ENCODE measurements around the gene DOCK8. TPM values are rescaled to one million over a fixed set of nuclear protein-coding genes. Genes with fewer than 3 reads are reported as not detected.
A peak's percentile ranks its signal among the peaks of the same experiment; 100 is the strongest.

The DOCK8 gene
- total RNA-seq, 4 donors from 2014 or later, result 5.1 to 15.1 (median 8.4) TPM

DNA sequence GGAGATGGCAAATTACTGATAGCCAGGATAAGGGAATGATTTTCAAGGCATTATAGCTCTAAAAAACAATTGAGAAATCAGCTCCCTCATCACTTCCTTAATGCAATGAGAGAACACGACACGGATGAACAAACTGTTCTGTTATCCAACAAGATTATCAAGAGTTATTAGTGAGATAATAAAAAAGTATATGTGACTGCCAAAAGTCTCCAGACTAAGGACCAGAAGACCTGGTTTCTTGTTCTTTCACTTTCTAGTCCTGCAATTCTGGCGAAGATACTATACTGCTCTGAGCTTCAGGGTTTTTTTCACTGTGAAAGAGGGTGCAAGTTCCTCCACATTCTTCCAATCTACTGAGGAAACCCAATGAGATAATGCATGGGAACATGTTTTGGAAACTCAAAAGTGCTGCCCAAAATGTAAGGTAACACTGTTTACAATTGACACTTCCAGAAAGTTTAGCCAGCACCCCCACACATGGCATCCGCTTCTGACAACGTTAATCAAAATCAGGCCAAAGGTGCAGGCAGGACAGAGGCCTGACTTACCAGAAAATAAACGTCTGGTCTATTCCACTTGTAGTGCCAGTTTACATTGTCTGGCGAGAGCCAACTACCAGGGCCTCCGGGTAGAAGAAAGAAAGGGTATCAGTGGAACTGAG lies 254.2 kb downstream of the DOCK8 start:
- no peak overlapping the region for H3K4me3 ChIP-seq (ENCODE audit: low read depth, poor library complexity, severe bottlenecking)
- DNase-seq (ENCODE audit: low spot score in 2 of 2), result no peak
- WGBS, 2 donors, result 15 to 19% methylated on average over 8 of the region's 8 CpGs
- TF ChIP-seq POLR2A (IDR thresholded peaks at IDR 0.05), result no peak
- TF ChIP-seq, protein P1, sequence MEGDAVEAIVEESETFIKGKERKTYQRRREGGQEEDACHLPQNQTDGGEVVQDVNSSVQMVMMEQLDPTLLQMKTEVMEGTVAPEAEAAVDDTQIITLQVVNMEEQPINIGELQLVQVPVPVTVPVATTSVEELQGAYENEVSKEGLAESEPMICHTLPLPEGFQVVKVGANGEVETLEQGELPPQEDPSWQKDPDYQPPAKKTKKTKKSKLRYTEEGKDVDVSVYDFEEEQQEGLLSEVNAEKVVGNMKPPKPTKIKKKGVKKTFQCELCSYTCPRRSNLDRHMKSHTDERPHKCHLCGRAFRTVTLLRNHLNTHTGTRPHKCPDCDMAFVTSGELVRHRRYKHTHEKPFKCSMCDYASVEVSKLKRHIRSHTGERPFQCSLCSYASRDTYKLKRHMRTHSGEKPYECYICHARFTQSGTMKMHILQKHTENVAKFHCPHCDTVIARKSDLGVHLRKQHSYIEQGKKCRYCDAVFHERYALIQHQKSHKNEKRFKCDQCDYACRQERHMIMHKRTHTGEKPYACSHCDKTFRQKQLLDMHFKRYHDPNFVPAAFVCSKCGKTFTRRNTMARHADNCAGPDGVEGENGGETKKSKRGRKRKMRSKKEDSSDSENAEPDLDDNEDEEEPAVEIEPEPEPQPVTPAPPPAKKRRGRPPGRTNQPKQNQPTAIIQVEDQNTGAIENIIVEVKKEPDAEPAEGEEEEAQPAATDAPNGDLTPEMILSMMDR (IDR thresholded peaks at IDR 0.05), result no peak
- intact Hi-C loops (cut with DNase I; ENCODE audit: low total_unique reads), result no loop called here

DNA sequence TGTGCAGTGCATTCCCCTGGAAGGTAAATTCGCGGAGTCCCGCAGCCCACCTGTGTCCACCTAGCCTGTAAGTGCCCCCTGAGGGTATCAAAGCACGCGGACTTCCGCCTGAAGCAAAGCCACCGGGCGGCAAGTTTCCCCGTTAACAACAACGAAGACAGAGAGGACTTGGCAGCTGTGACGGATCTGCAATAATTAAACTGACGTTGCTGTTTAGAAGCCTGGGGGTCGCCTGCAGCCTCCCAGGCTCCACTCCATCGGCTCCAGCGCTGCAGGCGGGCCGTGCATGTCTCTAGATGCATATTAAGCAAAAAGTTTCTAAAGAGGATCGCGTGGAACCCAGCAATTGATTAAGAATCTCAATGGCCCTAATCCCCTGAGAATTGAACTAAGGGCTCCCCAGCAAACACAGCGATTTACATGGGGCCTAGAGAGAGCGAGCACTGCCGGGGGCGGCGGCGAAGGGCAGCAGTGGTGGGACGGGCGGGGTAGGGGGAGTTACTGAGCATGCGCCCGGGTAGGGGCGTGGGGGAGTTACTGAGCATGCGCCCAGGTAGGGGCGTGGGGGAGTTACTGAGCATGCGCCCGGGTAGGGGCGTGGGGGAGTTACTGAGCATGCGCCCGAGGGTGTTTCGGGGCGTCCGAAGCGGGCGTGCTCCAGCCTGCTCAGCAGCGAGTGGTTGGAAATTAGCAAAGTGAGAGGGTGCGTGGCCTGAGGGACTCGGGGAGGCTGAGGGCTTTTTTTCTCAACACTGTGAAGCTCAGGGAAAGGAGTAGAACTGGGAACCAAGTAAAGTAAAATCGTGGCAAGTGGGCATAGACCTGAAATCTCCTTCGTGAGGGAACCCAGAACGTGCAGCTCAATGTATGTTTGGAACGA lies 255.2 kb downstream of the DOCK8 start:
- WGBS, 2 donors, result 2 to 3% methylated on average over 42 to 48 of the region's 49 CpGs
- H3K4me3 ChIP-seq (ENCODE audit: low read depth, poor library complexity, severe bottlenecking), result peak overlapping the region; percentile 47
- intact Hi-C loops (cut with DNase I; ENCODE audit: low total_unique reads), result no loop called here
- TF ChIP-seq POLR2A (IDR thresholded peaks at IDR 0.05), result no peak
- TF ChIP-seq, protein P1 (IDR thresholded peaks at IDR 0.05), result no peak
- peak; percentile 68 to 95 for DNase-seq (ENCODE audit: low spot score in 2 of 2)

DNA sequence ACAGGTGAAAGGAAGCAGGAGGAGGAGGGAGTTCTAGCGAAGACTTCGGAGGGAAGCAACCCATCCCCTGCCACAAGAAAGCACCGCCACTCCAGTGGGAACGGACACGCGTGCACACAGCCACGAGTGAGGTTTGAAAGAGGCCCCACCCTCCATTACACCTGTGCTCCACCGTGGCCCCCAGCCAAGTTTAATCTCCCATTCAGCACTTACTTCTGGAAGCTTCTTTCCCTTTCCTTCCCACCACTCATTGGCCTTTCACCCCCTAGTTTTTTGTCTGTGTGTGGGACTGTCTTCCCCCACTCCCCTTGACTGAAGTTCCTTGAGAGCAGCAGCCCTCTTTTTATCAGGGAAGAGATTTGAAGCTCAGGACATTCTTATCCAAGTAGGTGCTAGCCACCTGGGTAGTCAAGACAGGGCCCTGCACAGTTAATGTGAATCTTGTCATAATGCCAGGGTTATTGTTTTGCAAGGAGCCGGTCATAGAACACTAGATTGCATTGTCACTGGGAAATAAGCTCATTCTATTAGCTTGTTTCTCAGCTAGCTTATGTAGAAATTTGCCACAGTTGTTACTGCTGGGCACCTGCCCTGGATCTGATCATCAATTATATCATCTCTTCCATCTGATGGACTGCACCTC lies 256.0 kb downstream of the DOCK8 start:
- H3K4me3 ChIP-seq (ENCODE audit: low read depth, poor library complexity, severe bottlenecking), result peak overlapping the region; percentile 13
- TF ChIP-seq, protein P1 (IDR thresholded peaks at IDR 0.05), result no peak
- TF ChIP-seq POLR2A (IDR thresholded peaks at IDR 0.05), result no peak
- WGBS, 2 donors, result 17 to 25% methylated on average over 9 of the region's 9 CpGs
- intact Hi-C loops (cut with DNase I; ENCODE audit: low total_unique reads), result no loop called here
- DNase-seq (ENCODE audit: low spot score in 2 of 2), result peak in 1 of 2 donors; percentile 27

DNA sequence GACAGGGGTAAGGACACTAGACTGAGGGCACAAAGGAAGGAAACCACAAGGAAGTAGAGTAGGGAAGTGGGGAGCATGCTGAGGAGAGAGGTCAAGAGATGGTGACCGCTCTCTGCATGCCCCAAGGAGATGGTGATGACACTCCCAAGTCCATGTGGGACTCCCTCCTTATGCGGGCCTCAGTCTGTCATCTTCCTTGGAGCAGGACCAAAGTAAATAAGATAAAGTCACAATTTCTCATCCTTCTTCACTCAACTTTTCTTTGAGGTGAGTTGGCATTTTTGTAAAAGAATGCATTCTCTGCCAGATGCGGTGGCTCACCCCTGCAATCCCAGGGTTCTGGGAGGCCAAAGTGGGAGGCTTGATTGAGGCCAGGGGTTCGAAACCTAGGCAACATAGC lies 256.7 kb downstream of the DOCK8 start:
- TF ChIP-seq, protein P1 (IDR thresholded peaks at IDR 0.05), result no peak
- TF ChIP-seq POLR2A (IDR thresholded peaks at IDR 0.05), result no peak
- no peak overlapping the region for H3K4me3 ChIP-seq (ENCODE audit: low read depth, poor library complexity, severe bottlenecking)
- 84 to 87% methylated on average over 4 of the region's 4 CpGs for WGBS, 2 donors
- intact Hi-C loops (cut with DNase I; ENCODE audit: low total_unique reads), result no loop called here
- DNase-seq (ENCODE audit: low spot score in 2 of 2), result no peak

DNA sequence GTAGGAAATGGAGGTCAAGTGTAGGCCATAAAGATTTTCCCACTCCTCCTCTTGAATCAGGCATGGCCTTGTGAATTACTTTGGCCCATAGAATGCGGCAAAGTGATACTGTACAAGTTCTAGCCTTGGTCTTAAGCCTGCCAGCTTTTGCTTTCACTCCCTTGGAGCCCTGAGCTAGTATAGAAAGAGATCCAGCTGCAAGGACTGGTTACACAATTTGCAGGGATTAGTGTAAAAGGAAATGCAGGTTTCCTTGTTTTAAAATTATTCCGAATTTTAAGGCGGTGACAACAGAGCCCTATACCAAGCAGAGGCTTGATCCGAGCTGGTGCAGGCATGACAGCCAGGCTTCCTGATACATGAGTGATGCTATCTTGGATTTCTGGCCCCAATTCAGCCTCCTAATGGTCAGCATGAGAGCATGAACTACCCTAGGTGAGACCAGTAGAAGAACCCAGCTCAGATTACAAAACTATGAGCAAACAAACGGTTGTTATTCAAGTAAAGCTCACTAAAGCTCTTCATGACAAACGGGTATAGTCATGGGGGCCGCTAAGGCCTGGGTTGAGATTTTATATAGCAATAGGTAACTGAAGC lies 257.9 kb downstream of the DOCK8 start:
- 72 to 73% methylated on average over 7 of the region's 7 CpGs for WGBS, 2 donors

More for the DNA sequence above, 257.9 kb downstream of the DOCK8 start:
- TF ChIP-seq, protein P1 (IDR thresholded peaks at IDR 0.05), result no peak
- no peak for TF ChIP-seq POLR2A (IDR thresholded peaks at IDR 0.05)
- intact Hi-C loops (cut with DNase I; ENCODE audit: low total_unique reads), result no loop called here
- no peak for DNase-seq (ENCODE audit: low spot score in 2 of 2)
- no peak overlapping the region for H3K4me3 ChIP-seq (ENCODE audit: low read depth, poor library complexity, severe bottlenecking)
